ENCODE results near the gene DLGAP5. TPM values are rescaled to one million over a fixed set of nuclear protein-coding genes. Genes with fewer than 3 reads are reported as not detected.

The DLGAP5 gene
- total and polyA plus RNA-seq, 2 of the 13 experiments (the other 11 are each of a cell fraction or from before 2014, with no cell fraction given): 7.7 to 55.8 TPM

- no peaks in the 10 kb centered on the region for H4K20me1 ChIP-seq (ENCODE audit: insufficient read depth, low read length)
- POLR2A ChIA-PET: no interaction called here
- H3K9me3 ChIP-seq (ENCODE audit: low read length): no peaks in the 10 kb centered on the region
- intact Hi-C loops (cut with micrococcal nuclease; ENCODE audit: unreplicated experiment) (no loop called here), in situ Hi-C loops (cut with HindIII; ENCODE audit: extremely low pct_ligation_motif_present, low pct_unique_long_range_greater_than_20kb) (no loop called here)
- no peaks in the 10 kb centered on the region for H3K79me2 ChIP-seq (ENCODE audit: insufficient read depth, low read length)
- WGBS (ENCODE audit: low lambda C conversion rate): 92% methylated on average over 1 of the region's 1 CpG
- DNase-seq (ENCODE audit: low spot score) (no peak), ATAC-seq (no peak), FAIRE-seq (no peak)
- H3K4me3 ChIP-seq (replicated peaks in 1 of 3; ENCODE audit: insufficient read depth in 1 of 3, low read depth in 2 of 3, low read length in 3 of 3): no peak overlapping the region
- no peak for TF ChIP-seq SRSF1 (optimal IDR thresholded peaks at IDR 0.05; ENCODE audit: low read depth, low read length)
- no peak for TF ChIP-seq ZNF12 (CRISPR knock-in tag; IDR thresholded peaks at IDR 0.05)
- TF ChIP-seq GTF3A (CRISPR knock-in tag; conservative IDR thresholded peaks at IDR 0.05): no peak
- TF ChIP-seq KLF6 (CRISPR knock-in tag; IDR thresholded peaks at IDR 0.05): no peak
- no peak for TF ChIP-seq ZBTB20 (CRISPR knock-in tag; IDR thresholded peaks at IDR 0.05; ENCODE audit: borderline replicate concordance, low read depth)
- no peak for TF ChIP-seq KLF13 (CRISPR knock-in tag; IDR thresholded peaks at IDR 0.05)
- TF ChIP-seq SOX13 (IDR thresholded peaks at IDR 0.05): no peak
- no peak for TF ChIP-seq SOX13 (CRISPR knock-in tag; conservative IDR thresholded peaks at IDR 0.05 in 1 of 2, IDR thresholded peaks at IDR 0.05 in 1 of 2)
- no peak for TF ChIP-seq ZBTB2 (CRISPR knock-in tag; IDR thresholded peaks at IDR 0.05; ENCODE audit: low read depth)
- no peak for TF ChIP-seq ZNF543 (CRISPR knock-in tag; IDR thresholded peaks at IDR 0.05)
- TF ChIP-seq GLMP (CRISPR knock-in tag; IDR thresholded peaks at IDR 0.05; ENCODE audit: borderline replicate concordance): no peak
- no peak for TF ChIP-seq BATF2 (CRISPR knock-in tag; IDR thresholded peaks at IDR 0.05)
- no peak for TF ChIP-seq ZNF343 (CRISPR knock-in tag; IDR thresholded peaks at IDR 0.05)
- no peak for TF ChIP-seq ZMYM3 (CRISPR knock-in tag; IDR thresholded peaks at IDR 0.05)
- TF ChIP-seq ZNF496 (CRISPR knock-in tag; IDR thresholded peaks at IDR 0.05; ENCODE audit: insufficient replicate concordance): no peak
- no peak for TF ChIP-seq ZNF263 (CRISPR knock-in tag; IDR thresholded peaks at IDR 0.05)
- no peak for TF ChIP-seq ZNF605 (CRISPR knock-in tag; IDR thresholded peaks at IDR 0.05)
- TF ChIP-seq ZMAT5 (CRISPR knock-in tag; IDR thresholded peaks at IDR 0.05; ENCODE audit: borderline replicate concordance, low read depth): no peak
- no peaks in the 10 kb centered on the region for H3K27me3 ChIP-seq (ENCODE audit: control insufficient read depth in 1 of 2, insufficient read depth in 2 of 2, low read length in 2 of 2)
- H3K4me2 ChIP-seq (ENCODE audit: low read depth, low read length): no peak overlapping the region
- BruUV-seq (replicated peaks): no TSS peak
- no peak overlapping the region for H2AFZ ChIP-seq (ENCODE audit: low read length)
- H3K4me1 ChIP-seq (ENCODE audit: insufficient read depth, low read length): no peaks in the 10 kb centered on the region
- CTCF ChIA-PET (ENCODE audit: low intra/inter-chr PET ratio, low total read pairs): no interaction called here
- no peak overlapping the region for H3K9ac ChIP-seq (ENCODE audit: insufficient read depth, low read depth, low read length)
- no peak overlapping the region for H3K27ac ChIP-seq (ENCODE audit: extremely low read length, insufficient read depth, low read length)
- peaks cover 1 to 63% of the 10 kb centered on the region in 2 experiments for H3K36me3 ChIP-seq (replicated peaks in 1 of 2; ENCODE audit: control insufficient read depth in 1 of 2, insufficient read depth in 2 of 2, low read length in 2 of 2)
Observed at GRCh38 chr14:55151601-55152000, 39.8 kb downstream of the DLGAP5 start.
